RWPE2 (cell line): ENCODE measurements around the gene APC2.

ENCODE experiments used
- ATAC-seq: fragments of 200-7000 bp; cut with Tn5 transposase; 3 replicates; pipeline ENCODE4 v1.9.1; 2021; ENCODE audit warnings: low read depth
- DNase-seq: peaks from one replicate; pipeline ENCODE4 v3.0.0-alpha.2; 2020; ENCODE audit warnings: low spot score
- H3K27ac ChIP-seq: fragments of 450-650 bp; 2 replicates; pipeline ENCODE4 v1.5.1; 2017; ENCODE audit warnings: mild to moderate bottlenecking; ENCODE audit not compliant: poor library complexity, severe bottlenecking
- H3K27me3 ChIP-seq: fragments of 250-450 bp; sonication (Bioruptor Pico); 2 replicates; pipeline ENCODE4 v1.5.1; 2021; ENCODE audit warnings: mild to moderate bottlenecking, moderate library complexity; ENCODE audit not compliant: insufficient read depth, poor library complexity, severe bottlenecking
- H3K36me3 ChIP-seq: fragments of 250-450 bp; sonication (Bioruptor Pico); 2 replicates; pipeline ENCODE4 v1.5.1; 2020; ENCODE audit warnings: low read depth, mild to moderate bottlenecking, moderate library complexity
- H3K4me1 ChIP-seq: fragments of 250-450 bp; sonication (Bioruptor Pico); 2 replicates; pipeline ENCODE4 v1.5.1; 2021; ENCODE audit warnings: mild to moderate bottlenecking, moderate library complexity; ENCODE audit not compliant: insufficient read depth, poor library complexity, severe bottlenecking
- H3K4me3 ChIP-seq: fragments of 250-450 bp; sonication (Bioruptor Pico); 2 replicates; pipeline ENCODE4 v1.5.1; 2021; ENCODE audit warnings: mild to moderate bottlenecking, moderate library complexity; ENCODE audit not compliant: severe bottlenecking
- H3K9me3 ChIP-seq: fragments of 250-450 bp; sonication (Bioruptor Pico); 2 replicates; pipeline ENCODE4 v1.5.1; 2021; ENCODE audit warnings: mild to moderate bottlenecking, moderate library complexity; ENCODE audit not compliant: severe bottlenecking
- TF ChIP-seq, protein P1 (sequence below): fragments of 450-650 bp; IDR thresholded peaks from one replicate; pipeline ENCODE4 v1.5.1; 2017; ENCODE audit warnings: mild to moderate bottlenecking, moderate library complexity; ENCODE audit not compliant: poor library complexity, severe bottlenecking

Gene APC2

DNA sequence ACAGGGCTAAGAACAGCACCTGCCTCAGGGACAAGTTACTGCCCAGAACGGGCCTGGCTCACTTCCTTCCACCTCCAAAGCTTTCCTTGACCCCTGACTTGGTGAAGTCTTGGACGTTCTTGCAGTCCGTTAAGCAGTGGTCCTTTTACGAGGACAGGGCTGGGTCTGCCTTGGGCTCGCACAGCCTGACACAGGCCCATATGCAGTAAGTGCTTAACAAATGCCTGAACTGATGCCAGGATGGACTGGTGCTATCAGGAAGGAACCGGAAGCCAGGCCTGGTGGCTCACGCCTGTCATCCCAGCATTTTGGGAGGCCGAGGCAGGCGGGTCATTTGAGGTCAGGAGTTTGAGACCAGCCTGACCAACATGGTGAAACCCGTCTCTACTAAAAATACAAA, 72.1 kb downstream of the APC2 start:
- Histone ChIP-seq H3K9me3 (no peaks in the 10 kb centered on the region), H3K27me3 (peaks cover 31% of the 10 kb centered on the region), H3K4me3 (no peak overlapping the region), H3K27ac (no peak overlapping the region), H3K4me1 (no peaks in the 10 kb centered on the region), H3K36me3 (no peaks in the 10 kb centered on the region)
- DNase-seq (no peak), ATAC-seq (no peak)
- TF ChIP-seq, protein P1, sequence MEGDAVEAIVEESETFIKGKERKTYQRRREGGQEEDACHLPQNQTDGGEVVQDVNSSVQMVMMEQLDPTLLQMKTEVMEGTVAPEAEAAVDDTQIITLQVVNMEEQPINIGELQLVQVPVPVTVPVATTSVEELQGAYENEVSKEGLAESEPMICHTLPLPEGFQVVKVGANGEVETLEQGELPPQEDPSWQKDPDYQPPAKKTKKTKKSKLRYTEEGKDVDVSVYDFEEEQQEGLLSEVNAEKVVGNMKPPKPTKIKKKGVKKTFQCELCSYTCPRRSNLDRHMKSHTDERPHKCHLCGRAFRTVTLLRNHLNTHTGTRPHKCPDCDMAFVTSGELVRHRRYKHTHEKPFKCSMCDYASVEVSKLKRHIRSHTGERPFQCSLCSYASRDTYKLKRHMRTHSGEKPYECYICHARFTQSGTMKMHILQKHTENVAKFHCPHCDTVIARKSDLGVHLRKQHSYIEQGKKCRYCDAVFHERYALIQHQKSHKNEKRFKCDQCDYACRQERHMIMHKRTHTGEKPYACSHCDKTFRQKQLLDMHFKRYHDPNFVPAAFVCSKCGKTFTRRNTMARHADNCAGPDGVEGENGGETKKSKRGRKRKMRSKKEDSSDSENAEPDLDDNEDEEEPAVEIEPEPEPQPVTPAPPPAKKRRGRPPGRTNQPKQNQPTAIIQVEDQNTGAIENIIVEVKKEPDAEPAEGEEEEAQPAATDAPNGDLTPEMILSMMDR: no peak

DNA sequence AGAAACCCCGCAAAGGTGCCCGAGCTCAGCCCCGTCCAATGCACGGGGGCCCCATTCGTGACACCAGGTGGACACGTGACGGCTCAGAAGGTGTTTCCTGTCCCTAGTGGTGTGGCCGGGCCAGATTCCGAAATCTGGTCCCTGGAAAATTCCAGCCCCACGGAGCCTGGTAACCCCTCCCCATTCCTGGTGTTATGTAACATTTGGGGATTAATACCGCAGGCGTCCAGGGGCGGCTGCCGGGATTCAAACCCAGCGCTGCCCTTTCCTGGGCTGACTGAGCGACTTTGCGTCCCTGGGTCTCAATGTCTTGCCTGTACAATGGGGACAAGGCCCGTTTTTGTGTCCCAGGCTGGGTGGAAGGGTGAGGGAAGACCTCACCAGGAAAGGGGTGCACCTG, 72.9 kb downstream of the APC2 start:
- TF ChIP-seq, protein P1: no peak
- Histone ChIP-seq H3K27ac (no peak overlapping the region), H3K9me3 (no peaks in the 10 kb centered on the region), H3K27me3 (peaks cover 31% of the 10 kb centered on the region), H3K4me1 (no peaks in the 10 kb centered on the region), H3K36me3 (no peaks in the 10 kb centered on the region), H3K4me3 (no peak overlapping the region)
- ATAC-seq (no peak), DNase-seq (no peak)
